NCI-H2227 treated with DMSO at 0.1 percent for 48 hours (cell line): Measurements from ENCODE around the gene SLC24A4.
"Not testable (repeated sequence)": the region's sequence is repeated elsewhere in the genome, so short reads cannot be mapped to it uniquely, and the experiment has no call there.

Source experiments
- DNase-seq: peaks from one replicate; lab custom pipeline; 2025; lab: John Stamatoyannopoulos, UW

SLC24A4 gene

GRCh38 chr14:92520102-92521057 is 197.4 kb downstream of the SLC24A4 start:
- no peak for DNase-seq

GRCh38 chr14:92521058-92521415 is 198.1 kb downstream of the SLC24A4 start:
- no peak for DNase-seq

- DNase-seq = no peak
Observed at GRCh38 chr14:92523752-92524151, 200.8 kb downstream of the SLC24A4 start.

GRCh38 chr14:92524602-92525185 is 201.7 kb downstream of the SLC24A4 start:
- DNase-seq = no peak

GRCh38 chr14:92525322-92526095 is 202.5 kb downstream of the SLC24A4 start:
- DNase-seq = no peak

- no peak for DNase-seq
Observed at GRCh38 chr14:92527721-92528120, 204.8 kb downstream of the SLC24A4 start.

- no peak for DNase-seq
Observed at GRCh38 chr14:92528486-92529100, 205.6 kb downstream of the SLC24A4 start.

GRCh38 chr14:92529903-92530302 is 206.9 kb downstream of the SLC24A4 start:
- no peak for DNase-seq

- DNase-seq = no peak
Observed at GRCh38 chr14:92531106-92531873, 208.3 kb downstream of the SLC24A4 start.

GRCh38 chr14:92532490-92533163 is 209.7 kb downstream of the SLC24A4 start:
- DNase-seq = no peak

- no peak for DNase-seq
Observed at GRCh38 chr14:92534932-92535643, 212.1 kb downstream of the SLC24A4 start.

- DNase-seq = not testable (repeated sequence)
Observed at GRCh38 chr14:92536231-92536630, 213.3 kb downstream of the SLC24A4 start.

GRCh38 chr14:92538412-92538985 is 215.5 kb downstream of the SLC24A4 start:
- DNase-seq = no peak

GRCh38 chr14:92539419-92539818 is 216.5 kb downstream of the SLC24A4 start:
- no peak for DNase-seq

- no peak for DNase-seq
Observed at GRCh38 chr14:92539875-92540274, 216.9 kb downstream of the SLC24A4 start.

- no peak for DNase-seq
Observed at GRCh38 chr14:92540472-92541048, 217.6 kb downstream of the SLC24A4 start.

- no peak for DNase-seq
Observed at GRCh38 chr14:92542766-92543554, 220.0 kb downstream of the SLC24A4 start.

- no peak for DNase-seq
Observed at GRCh38 chr14:92544051-92544720, 221.2 kb downstream of the SLC24A4 start.
